Measurements from ENCODE around the gene EDIL3. TPM values are rescaled to one million over a fixed set of nuclear protein-coding genes. Genes with fewer than 3 reads are reported as not detected.

EDIL3 gene
- total and polyA plus RNA-seq, 10 of the 15 experiments (the other 5 are each of a cell fraction or from before 2014, with no cell fraction given): 0.01 to 0.62 (median 0.20) TPM

- Histone ChIP-seq H3K4me3 (no peak overlapping the region), H2AFZ (ENCODE audit: control insufficient read depth, low read depth, low read length) (no peak overlapping the region), H3K27me3 (replicated peaks in 1 of 2; ENCODE audit: control insufficient read depth in 2 of 2, insufficient read depth in 2 of 2, low read length in 1 of 2) (no peaks in the 10 kb centered on the region), H3K9ac (ENCODE audit: control insufficient read depth, insufficient read depth, low read length) (no peak overlapping the region), H3K9me3 (replicated peaks; ENCODE audit: control insufficient read depth, insufficient read depth, low read length) (no peaks in the 10 kb centered on the region), H3K27ac (ENCODE audit: control insufficient read depth, insufficient read depth) (no peak overlapping the region), H4K20me1 (ENCODE audit: control insufficient read depth, insufficient read depth) (no peaks in the 10 kb centered on the region), H3K79me2 (ENCODE audit: control insufficient read depth, insufficient read depth, low read length) (no peaks in the 10 kb centered on the region), H3K4me1 (ENCODE audit: control insufficient read depth, insufficient read depth, low read length) (no peaks in the 10 kb centered on the region), H3K4me2 (ENCODE audit: control insufficient read depth, insufficient read depth) (no peak overlapping the region), H3K36me3 (ENCODE audit: control insufficient read depth in 2 of 2, insufficient read depth in 2 of 2, low read length in 1 of 2) (no peaks in the 10 kb centered on the region)
- ChIA-PET SMC1A (ENCODE audit: uncharacterized antibody, unreplicated experiment) (interaction anchor here (1.1 to 4.1 kb wide), 2 partner anchors 13 to 57 kb away, joined by 3 to 17 read pairs; no protein-coding TSS in a partner anchor), RAD21 (ENCODE audit: unreplicated experiment) (interaction anchor here (1.5 kb wide), 1 partner anchor 11 kb away, joined by 4 read pairs; no protein-coding TSS in a partner anchor), CTCF (interaction anchor here (0.9 to 5.8 kb wide), 2 partner anchors 13 to 32 kb away, joined by 4 to 42 read pairs; no protein-coding TSS in a partner anchor), POLR2A (no interaction called here)
- ATAC-seq (no peak), FAIRE-seq (no peak), DNase-seq (ENCODE audit: low read depth, low spot score) (no peak)
- 60% methylated on average over 4 of the region's 4 CpGs for WGBS (ENCODE audit: insufficient coverage, insufficient replicate concordance, low lambda C conversion rate, missing lambda C conversion rate)
- no peak for TF ChIP-seq NR2F1 (conservative IDR thresholded peaks at IDR 0.05)
- TF ChIP-seq ZZZ3 (IDR thresholded peaks at IDR 0.05; ENCODE audit: control insufficient read depth, insufficient read length, low read depth): no peak
- TF ChIP-seq RAD21 (IDR thresholded peaks at IDR 0.05; ENCODE audit: insufficient read depth, low read depth, low read length): no peak
- no peak for TF ChIP-seq USF1 (IDR thresholded peaks at IDR 0.05; ENCODE audit: borderline replicate concordance, extremely low read length, insufficient read depth, low read depth, low read length)
- TF ChIP-seq PAX5 (IDR thresholded peaks at IDR 0.05; ENCODE audit: borderline replicate concordance, low read depth, low read length): no peak
- TF ChIP-seq ZBED1 (IDR thresholded peaks at IDR 0.05; ENCODE audit: borderline replicate concordance): no peak
- TF ChIP-seq ATF2 (IDR thresholded peaks at IDR 0.05; ENCODE audit: low read length): no peak
- TF ChIP-seq YY1 (IDR thresholded peaks at IDR 0.05; ENCODE audit: low read depth, low read length): no peak
- no peak for TF ChIP-seq HDGF (IDR thresholded peaks at IDR 0.05)
- TF ChIP-seq PRDM15 (CRISPR knock-in tag; IDR thresholded peaks at IDR 0.05): no peak
- TF ChIP-seq SRF (IDR thresholded peaks at IDR 0.05; ENCODE audit: low read depth in 2 of 2, low read length in 2 of 2): no peak
- TF ChIP-seq NR2C1 (IDR thresholded peaks at IDR 0.05): no peak
- TF ChIP-seq BCL3 (IDR thresholded peaks at IDR 0.05; ENCODE audit: borderline replicate concordance, insufficient read depth, low read depth, low read length, poor library complexity, severe bottlenecking): no peak
- no peak for TF ChIP-seq JUNB (IDR thresholded peaks at IDR 0.05)
- no peak for TF ChIP-seq MLLT1 (IDR thresholded peaks at IDR 0.05)
- no TSS peak for BruUV-seq (replicated peaks)
- intact Hi-C loops (cut with micrococcal nuclease; ENCODE audit: unreplicated experiment) (no loop called here), in situ Hi-C loops (cut with MboI) (no loop called here)
Observed at GRCh38 chr5:83914662-83915418, 469.8 kb downstream of the EDIL3 start.
